Measurements from ENCODE around the gene PRPSAP2. TPM values are rescaled to one million over a fixed set of nuclear protein-coding genes. Genes with fewer than 3 reads are reported as not detected.
"Not testable (repeated sequence)": the region's sequence is repeated elsewhere in the genome, so short reads cannot be mapped to it uniquely, and the experiment has no call there.

The PRPSAP2 gene
- polyA plus RNA-seq, 1 experiment: 13.0 TPM

- CTCF ChIA-PET: no interaction called here
- POLR2A ChIA-PET: no interaction called here
- Histone ChIP-seq H3K4me3 (ENCODE audit: low read depth, low read length) (no peak overlapping the region), H3K27me3 (ENCODE audit: control insufficient read depth, insufficient read depth, low read length) (no peaks in the 10 kb centered on the region), H3K36me3 (ENCODE audit: control insufficient read depth, insufficient read depth, low read length) (peaks cover 2% of the 10 kb centered on the region; the same call in 1 of the 2 replicates)
- no peak for DNase-seq (ENCODE audit: low read depth)
- TF ChIP-seq, protein P1, sequence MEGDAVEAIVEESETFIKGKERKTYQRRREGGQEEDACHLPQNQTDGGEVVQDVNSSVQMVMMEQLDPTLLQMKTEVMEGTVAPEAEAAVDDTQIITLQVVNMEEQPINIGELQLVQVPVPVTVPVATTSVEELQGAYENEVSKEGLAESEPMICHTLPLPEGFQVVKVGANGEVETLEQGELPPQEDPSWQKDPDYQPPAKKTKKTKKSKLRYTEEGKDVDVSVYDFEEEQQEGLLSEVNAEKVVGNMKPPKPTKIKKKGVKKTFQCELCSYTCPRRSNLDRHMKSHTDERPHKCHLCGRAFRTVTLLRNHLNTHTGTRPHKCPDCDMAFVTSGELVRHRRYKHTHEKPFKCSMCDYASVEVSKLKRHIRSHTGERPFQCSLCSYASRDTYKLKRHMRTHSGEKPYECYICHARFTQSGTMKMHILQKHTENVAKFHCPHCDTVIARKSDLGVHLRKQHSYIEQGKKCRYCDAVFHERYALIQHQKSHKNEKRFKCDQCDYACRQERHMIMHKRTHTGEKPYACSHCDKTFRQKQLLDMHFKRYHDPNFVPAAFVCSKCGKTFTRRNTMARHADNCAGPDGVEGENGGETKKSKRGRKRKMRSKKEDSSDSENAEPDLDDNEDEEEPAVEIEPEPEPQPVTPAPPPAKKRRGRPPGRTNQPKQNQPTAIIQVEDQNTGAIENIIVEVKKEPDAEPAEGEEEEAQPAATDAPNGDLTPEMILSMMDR (IDR thresholded peaks at IDR 0.05; ENCODE audit: insufficient read depth, low read depth, low read length): no peak
Measured at GRCh38 chr17:18921485-18921884, 63.6 kb downstream of the PRPSAP2 start.

GRCh38 chr17:18921912-18922451 is 64.1 kb downstream of the PRPSAP2 start:
- Histone ChIP-seq H3K36me3 (ENCODE audit: control insufficient read depth, insufficient read depth, low read length) (peaks cover 4% of the 10 kb centered on the region), H3K27me3 (ENCODE audit: control insufficient read depth, insufficient read depth, low read length) (no peaks in the 10 kb centered on the region), H3K4me3 (ENCODE audit: low read depth, low read length) (no peak overlapping the region)
- CTCF ChIA-PET: no interaction called here
- POLR2A ChIA-PET: no interaction called here
- TF ChIP-seq, protein P1 (IDR thresholded peaks at IDR 0.05; ENCODE audit: insufficient read depth, low read depth, low read length): no peak
- no peak for DNase-seq (ENCODE audit: low read depth)

- H3K4me3 ChIP-seq (ENCODE audit: low read depth, low read length); POLR2A ChIA-PET; H3K27me3 ChIP-seq (ENCODE audit: control insufficient read depth, insufficient read depth, low read length); DNase-seq (ENCODE audit: low read depth); CTCF ChIA-PET; H3K36me3 ChIP-seq (ENCODE audit: control insufficient read depth, insufficient read depth, low read length): not testable (repeated sequence)
Measured at GRCh38 chr17:18922596-18922995, 64.7 kb downstream of the PRPSAP2 start.

DNA sequence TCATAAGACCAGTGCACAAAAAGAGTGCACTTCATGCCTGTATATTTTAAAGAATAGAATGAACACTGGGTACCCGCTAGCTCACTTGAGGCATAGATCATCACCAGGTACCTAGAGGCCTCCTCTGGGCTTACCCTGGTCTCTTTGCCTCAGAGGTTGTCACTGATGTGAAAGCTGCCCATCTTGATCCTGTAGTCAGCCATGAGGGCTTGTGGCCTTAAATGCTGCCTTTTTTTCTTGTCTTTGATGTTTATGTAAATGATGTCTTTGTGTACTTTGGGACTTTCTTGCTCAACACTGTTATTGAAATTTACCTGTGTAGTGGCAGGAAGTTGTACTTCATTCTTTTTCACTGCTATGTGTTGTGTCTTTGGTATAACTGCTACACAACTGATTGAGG is 67.3 kb downstream of the PRPSAP2 start:
- peaks cover 4% of the 10 kb centered on the region for H3K36me3 ChIP-seq (ENCODE audit: control insufficient read depth, insufficient read depth, low read length)
- no peak for DNase-seq (ENCODE audit: low read depth)
- TF ChIP-seq, protein P1 (IDR thresholded peaks at IDR 0.05; ENCODE audit: insufficient read depth, low read depth, low read length): no peak
- no peak overlapping the region for H3K4me3 ChIP-seq (ENCODE audit: low read depth, low read length)
- ChIA-PET CTCF (no interaction called here), POLR2A (no interaction called here)
- no peaks in the 10 kb centered on the region for H3K27me3 ChIP-seq (ENCODE audit: control insufficient read depth, insufficient read depth, low read length)

DNA sequence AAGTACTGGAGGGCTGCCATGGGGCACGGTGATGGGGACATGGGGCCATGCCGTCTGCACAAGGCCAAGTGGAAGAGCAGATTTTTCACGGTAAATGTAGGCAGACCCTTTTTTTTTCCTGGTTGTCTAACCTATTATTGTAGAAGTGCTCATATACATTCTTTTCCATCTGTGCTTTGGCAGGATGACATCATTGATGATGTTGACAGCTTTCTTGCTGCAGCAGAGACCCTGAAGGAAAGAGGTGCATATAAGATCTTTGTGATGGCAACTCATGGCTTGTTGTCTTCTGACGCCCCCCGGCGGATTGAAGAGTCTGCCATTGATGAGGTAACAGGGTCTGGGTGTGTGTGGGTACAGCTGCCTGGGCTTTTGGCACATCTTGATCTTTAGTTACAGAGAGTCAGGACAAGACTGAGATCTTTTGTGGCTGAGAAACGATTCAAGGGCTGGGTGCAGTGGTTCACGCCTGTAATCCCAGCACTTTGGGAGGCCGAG is 70.7 kb downstream of the PRPSAP2 start:
- Histone ChIP-seq H3K4me3 (ENCODE audit: low read depth, low read length) (no peak overlapping the region), H3K36me3 (ENCODE audit: control insufficient read depth, insufficient read depth, low read length) (peaks cover 6% of the 10 kb centered on the region), H3K27me3 (ENCODE audit: control insufficient read depth, insufficient read depth, low read length) (no peaks in the 10 kb centered on the region)
- POLR2A ChIA-PET: no interaction called here
- DNase-seq (ENCODE audit: low read depth): no peak
- TF ChIP-seq, protein P1 (IDR thresholded peaks at IDR 0.05; ENCODE audit: insufficient read depth, low read depth, low read length): no peak
- CTCF ChIA-PET: no interaction called here
